ENCODE measurements around the gene ANKS1A. TPM values are rescaled to one million over a fixed set of nuclear protein-coding genes. Genes with fewer than 3 reads are reported as not detected.
"Not testable (repeated sequence)": the region's sequence is repeated elsewhere in the genome, so short reads cannot be mapped to it uniquely, and the experiment has no call there.

The ANKS1A gene
- polyA plus RNA-seq, 3 donors = 36.4 to 53.5 (median 45.4) TPM

GRCh38 chr6:34979994-34980393 is 90.9 kb downstream of the ANKS1A start:
- DNase-seq (ENCODE audit: extremely low read depth in 1 of 11, low read depth in 9 of 11, low spot score in 4 of 11) = no peak

- DNase-seq (ENCODE audit: extremely low read depth in 1 of 11, low read depth in 9 of 11, low spot score in 4 of 11) = no peak
These were observed 92.3 kb downstream of the ANKS1A start for GRCh38 chr6:34981366-34981765.

- no peak for DNase-seq (ENCODE audit: extremely low read depth in 1 of 11, low read depth in 9 of 11, low spot score in 4 of 11)
These were observed 92.9 kb downstream of the ANKS1A start for GRCh38 chr6:34981951-34982350.

GRCh38 chr6:34982424-34982852 is 93.4 kb downstream of the ANKS1A start:
- DNase-seq (ENCODE audit: extremely low read depth in 1 of 11, low read depth in 9 of 11, low spot score in 4 of 11) = no peak

GRCh38 chr6:34984416-34984815 is 95.4 kb downstream of the ANKS1A start:
- DNase-seq (ENCODE audit: extremely low read depth in 1 of 11, low read depth in 9 of 11, low spot score in 4 of 11) = no peak

- DNase-seq (ENCODE audit: extremely low read depth in 1 of 11, low read depth in 9 of 11, low spot score in 4 of 11) = no peak
These were observed 96.2 kb downstream of the ANKS1A start for GRCh38 chr6:34985236-34985635.

GRCh38 chr6:34986845-34987246 is 97.8 kb downstream of the ANKS1A start:
- DNase-seq (ENCODE audit: extremely low read depth in 1 of 11, low read depth in 9 of 11, low spot score in 4 of 11) = peak; percentile 59 to 84 (median 72)

GRCh38 chr6:34987506-34987905 is 98.5 kb downstream of the ANKS1A start:
- DNase-seq (ENCODE audit: extremely low read depth in 1 of 11, low read depth in 9 of 11, low spot score in 4 of 11) = no peak

GRCh38 chr6:34990971-34991560 is 102.0 kb downstream of the ANKS1A start:
- DNase-seq (ENCODE audit: extremely low read depth in 1 of 11, low read depth in 9 of 11, low spot score in 4 of 11) = no peak

- DNase-seq (ENCODE audit: extremely low read depth in 1 of 11, low read depth in 9 of 11, low spot score in 4 of 11) = peak in 1 of 11 donors; percentile 16
These were observed 103.3 kb downstream of the ANKS1A start for GRCh38 chr6:34992376-34992775.

GRCh38 chr6:34993213-34993612 is 104.2 kb downstream of the ANKS1A start:
- no peak for DNase-seq (ENCODE audit: extremely low read depth in 1 of 11, low read depth in 9 of 11, low spot score in 4 of 11)

GRCh38 chr6:34994693-34995092 is 105.6 kb downstream of the ANKS1A start:
- DNase-seq (ENCODE audit: extremely low read depth in 1 of 11, low read depth in 9 of 11, low spot score in 4 of 11) = no peak

- DNase-seq (ENCODE audit: extremely low read depth in 1 of 11, low read depth in 9 of 11, low spot score in 4 of 11) = not testable (repeated sequence)
These were observed 109.4 kb downstream of the ANKS1A start for GRCh38 chr6:34998417-34998816.

- not testable (repeated sequence) for DNase-seq (ENCODE audit: extremely low read depth in 1 of 11, low read depth in 9 of 11, low spot score in 4 of 11)
These were observed 110.1 kb downstream of the ANKS1A start for GRCh38 chr6:34999153-34999552.

GRCh38 chr6:34999962-35000361 is 110.9 kb downstream of the ANKS1A start:
- DNase-seq (ENCODE audit: extremely low read depth in 1 of 11, low read depth in 9 of 11, low spot score in 4 of 11) = not testable (repeated sequence)

GRCh38 chr6:35001349-35001748 is 112.3 kb downstream of the ANKS1A start:
- not testable (repeated sequence) for DNase-seq (ENCODE audit: extremely low read depth in 1 of 11, low read depth in 9 of 11, low spot score in 4 of 11)

- DNase-seq (ENCODE audit: extremely low read depth in 1 of 11, low read depth in 9 of 11, low spot score in 4 of 11) = not testable (repeated sequence)
These were observed 115.0 kb downstream of the ANKS1A start for GRCh38 chr6:35003886-35004530.

GRCh38 chr6:35007016-35007415 is 118.0 kb downstream of the ANKS1A start:
- no peak for DNase-seq (ENCODE audit: extremely low read depth in 1 of 11, low read depth in 9 of 11, low spot score in 4 of 11)

GRCh38 chr6:35008858-35009257 is 119.8 kb downstream of the ANKS1A start:
- DNase-seq (ENCODE audit: extremely low read depth in 1 of 11, low read depth in 9 of 11, low spot score in 4 of 11) = no peak

- no peak for DNase-seq (ENCODE audit: extremely low read depth in 1 of 11, low read depth in 9 of 11, low spot score in 4 of 11)
These were observed 122.3 kb downstream of the ANKS1A start for GRCh38 chr6:35011096-35012041.
